GM12865 (cell line): ENCODE results near the gene CDK15.

Source experiments
- DNase-seq: peaks from one replicate; pipeline ENCODE4 v3.0.0; 2010; ENCODE audit warnings: low read depth
- H3K4me3 ChIP-seq: 2 replicates; pipeline ENCODE4 v1.5.1; 2011; ENCODE audit warnings: mild to moderate bottlenecking, low read depth, low read length, control low read depth
- CTCF ChIP-seq: IDR thresholded peaks from 2 replicates; pipeline ENCODE4 v1.5.1; 2011; ENCODE audit warnings: low read length, control low read depth, low read depth, inconsistent platforms; ENCODE audit not compliant: insufficient read depth; ENCODE audit errors: missing control alignments

The CDK15 gene

GRCh38 chr2:201827621-201828020, 21.3 kb downstream of the CDK15 start:
- no peak for DNase-seq

GRCh38 chr2:201828220-201828619, 21.9 kb downstream of the CDK15 start:
- no peak overlapping the region for H3K4me3 ChIP-seq
- DNase-seq, result no peak
- TF ChIP-seq CTCF, result no peak

More at GRCh38 chr2:201827621-201828020, 21.3 kb downstream of the CDK15 start:
- no peak overlapping the region for H3K4me3 ChIP-seq
- no peak for TF ChIP-seq CTCF

GRCh38 chr2:201830666-201831065, 24.3 kb downstream of the CDK15 start:
- no peak for TF ChIP-seq CTCF
- DNase-seq, result no peak
- no peak overlapping the region for H3K4me3 ChIP-seq

- H3K4me3 ChIP-seq, result no peak overlapping the region
- no peak for DNase-seq
- no peak for TF ChIP-seq CTCF
Measured at GRCh38 chr2:201831469-201831868, 25.1 kb downstream of the CDK15 start.

GRCh38 chr2:201833781-201834180, 27.4 kb downstream of the CDK15 start:
- peak; percentile 14 for DNase-seq
- no peak overlapping the region for H3K4me3 ChIP-seq
- no peak for TF ChIP-seq CTCF

GRCh38 chr2:201835066-201835465, 28.7 kb downstream of the CDK15 start:
- TF ChIP-seq CTCF, result no peak
- H3K4me3 ChIP-seq, result no peak overlapping the region
- DNase-seq, result no peak

- H3K4me3 ChIP-seq, result no peak overlapping the region
- no peak for DNase-seq
- no peak for TF ChIP-seq CTCF
Measured at GRCh38 chr2:201837391-201837790, 31.1 kb downstream of the CDK15 start.
